AG10803 (cell line): ENCODE results near the gene FHIT.

Experiments
- DNase-seq: peaks from one replicate; pipeline ENCODE4 v3.0.0; 2010; ENCODE audit warnings: low read depth
- H3K4me3 ChIP-seq: 2 replicates; pipeline ENCODE4 v1.5.1; 2011; ENCODE audit warnings: mild to moderate bottlenecking, low read length, control low read depth
- TF ChIP-seq, protein P1 (sequence below): conservative IDR thresholded peaks from 2 replicates; pipeline ENCODE4 v1.5.1; 2011; ENCODE audit warnings: mild to moderate bottlenecking, low read length, control low read depth, inconsistent platforms

The FHIT gene

DNA sequence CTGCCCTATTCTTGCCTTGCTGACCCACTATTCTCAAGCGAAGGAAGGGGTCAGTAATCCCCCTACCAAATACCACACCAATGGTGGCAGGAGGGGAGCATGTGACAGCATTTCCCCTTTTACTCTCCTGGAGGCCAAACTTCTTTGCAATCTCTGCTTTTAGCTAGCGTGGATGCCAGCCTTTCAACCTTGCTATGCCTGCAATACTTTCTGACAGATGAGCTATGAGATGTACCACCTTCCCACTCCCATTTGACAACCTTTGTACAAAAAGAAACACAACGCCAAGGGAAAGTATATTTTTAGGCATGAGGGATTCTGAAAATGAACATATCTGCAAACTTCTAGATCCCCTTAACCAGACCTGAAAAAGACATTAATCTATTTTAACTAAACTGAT is 302.1 kb downstream of the FHIT start:
- DNase-seq: no peak
- TF ChIP-seq, protein P1, sequence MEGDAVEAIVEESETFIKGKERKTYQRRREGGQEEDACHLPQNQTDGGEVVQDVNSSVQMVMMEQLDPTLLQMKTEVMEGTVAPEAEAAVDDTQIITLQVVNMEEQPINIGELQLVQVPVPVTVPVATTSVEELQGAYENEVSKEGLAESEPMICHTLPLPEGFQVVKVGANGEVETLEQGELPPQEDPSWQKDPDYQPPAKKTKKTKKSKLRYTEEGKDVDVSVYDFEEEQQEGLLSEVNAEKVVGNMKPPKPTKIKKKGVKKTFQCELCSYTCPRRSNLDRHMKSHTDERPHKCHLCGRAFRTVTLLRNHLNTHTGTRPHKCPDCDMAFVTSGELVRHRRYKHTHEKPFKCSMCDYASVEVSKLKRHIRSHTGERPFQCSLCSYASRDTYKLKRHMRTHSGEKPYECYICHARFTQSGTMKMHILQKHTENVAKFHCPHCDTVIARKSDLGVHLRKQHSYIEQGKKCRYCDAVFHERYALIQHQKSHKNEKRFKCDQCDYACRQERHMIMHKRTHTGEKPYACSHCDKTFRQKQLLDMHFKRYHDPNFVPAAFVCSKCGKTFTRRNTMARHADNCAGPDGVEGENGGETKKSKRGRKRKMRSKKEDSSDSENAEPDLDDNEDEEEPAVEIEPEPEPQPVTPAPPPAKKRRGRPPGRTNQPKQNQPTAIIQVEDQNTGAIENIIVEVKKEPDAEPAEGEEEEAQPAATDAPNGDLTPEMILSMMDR: no peak
- H3K4me3 ChIP-seq: no peak overlapping the region

DNA sequence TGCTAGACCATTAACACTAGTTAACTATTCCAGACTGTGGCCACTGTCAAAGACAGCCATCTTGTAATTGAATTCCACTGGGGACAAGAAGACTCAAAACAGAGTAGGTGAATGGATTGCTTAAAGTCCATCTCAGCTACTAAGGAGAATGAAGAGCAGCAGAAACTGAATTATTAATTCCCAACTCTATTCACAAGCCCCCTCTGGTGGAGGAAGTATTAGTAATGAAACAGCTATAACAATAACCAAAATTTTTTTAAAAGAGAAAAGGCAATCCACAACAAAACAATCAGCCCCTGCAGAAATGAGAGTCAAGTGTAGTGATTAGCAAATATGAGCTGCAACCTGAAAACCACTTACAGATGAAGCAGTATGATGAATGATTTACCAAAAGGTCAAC is 302.8 kb downstream of the FHIT start:
- peak; percentile 34 for DNase-seq
- TF ChIP-seq, protein P1: peak; percentile 59
- H3K4me3 ChIP-seq: no peak overlapping the region

DNA sequence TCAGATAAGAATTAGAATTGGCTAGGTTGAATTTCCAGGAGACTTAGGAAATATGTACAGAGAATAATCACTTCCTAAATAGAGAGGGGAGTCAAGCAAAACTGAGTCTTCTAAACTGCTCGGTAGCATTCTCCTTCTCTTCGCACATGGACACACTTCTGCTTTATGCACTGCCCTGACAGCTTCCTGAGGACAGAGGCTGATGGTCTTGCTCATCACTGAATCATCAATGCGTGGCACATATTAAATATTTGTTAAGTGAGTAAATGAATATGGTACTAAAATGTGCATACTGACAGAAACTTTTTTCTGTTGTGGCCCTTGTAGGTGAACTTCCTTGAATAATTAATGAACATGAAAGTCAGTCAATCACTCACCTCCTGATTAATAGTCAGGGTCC is 315.5 kb downstream of the FHIT start:
- H3K4me3 ChIP-seq: no peak overlapping the region
- DNase-seq: peak; percentile 71
- TF ChIP-seq, protein P1: no peak

DNA sequence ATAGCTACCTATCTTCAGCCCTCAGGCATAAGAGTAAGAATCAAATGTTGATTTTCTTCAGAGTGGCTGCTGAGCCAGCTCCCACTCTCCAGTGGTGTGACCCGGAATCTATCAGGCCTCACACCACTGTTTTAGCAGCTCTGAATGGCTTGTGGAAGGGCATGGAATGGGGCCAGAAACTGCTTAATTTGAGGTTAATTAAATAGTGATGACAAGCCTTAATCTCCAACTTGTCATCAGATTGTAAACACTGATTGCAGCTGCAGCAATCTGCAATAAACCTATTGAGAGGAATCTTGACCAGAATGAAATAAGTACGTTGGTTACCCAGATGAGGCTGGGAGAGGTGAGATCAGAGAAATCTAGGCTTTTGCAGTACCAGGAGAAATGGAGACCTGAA is 317.4 kb downstream of the FHIT start:
- DNase-seq: peak; percentile 2
- no peak overlapping the region for H3K4me3 ChIP-seq
- TF ChIP-seq, protein P1: no peak

DNA sequence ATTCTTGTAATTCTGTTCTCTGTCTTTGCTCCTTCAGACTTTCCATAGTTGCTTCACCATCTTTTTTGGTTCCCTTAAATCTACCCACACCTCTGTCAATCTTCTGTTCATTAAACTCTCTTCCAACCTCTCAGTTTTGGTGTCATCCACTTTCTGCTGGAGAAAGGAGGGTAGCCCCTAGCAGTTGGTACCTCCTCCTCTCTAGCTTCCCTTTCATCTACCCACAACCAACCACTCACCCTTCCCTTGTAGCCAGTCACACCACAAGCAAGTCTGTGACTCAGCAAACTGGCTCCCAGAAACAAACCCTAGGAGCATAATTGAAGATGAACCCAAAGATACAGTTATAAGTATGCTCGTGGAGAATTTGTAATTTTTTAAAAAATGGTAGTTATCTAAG is 318.6 kb downstream of the FHIT start:
- TF ChIP-seq, protein P1: no peak
- peak; percentile 2 for DNase-seq
- H3K4me3 ChIP-seq: no peak overlapping the region

DNA sequence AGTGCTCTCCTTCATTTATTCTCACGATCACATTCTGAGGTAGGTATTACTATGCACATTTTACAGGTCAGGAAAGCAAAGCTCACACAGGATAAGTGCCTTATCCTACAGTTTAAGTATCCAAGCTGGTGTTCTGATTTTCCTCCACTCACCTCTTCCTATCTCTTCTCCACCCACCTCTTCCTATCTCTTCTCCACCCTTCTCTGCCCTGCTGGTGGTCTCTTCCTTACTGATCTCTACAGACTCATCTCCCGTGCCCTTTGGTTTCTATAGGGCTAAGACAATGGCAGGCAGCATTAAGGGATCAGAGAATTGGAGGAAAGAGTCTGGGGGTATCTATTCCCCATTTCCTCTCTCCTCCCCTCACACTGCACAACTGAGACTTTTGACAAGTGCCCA is 319.1 kb downstream of the FHIT start:
- H3K4me3 ChIP-seq: no peak overlapping the region
- no peak for DNase-seq
- TF ChIP-seq, protein P1: no peak

DNA sequence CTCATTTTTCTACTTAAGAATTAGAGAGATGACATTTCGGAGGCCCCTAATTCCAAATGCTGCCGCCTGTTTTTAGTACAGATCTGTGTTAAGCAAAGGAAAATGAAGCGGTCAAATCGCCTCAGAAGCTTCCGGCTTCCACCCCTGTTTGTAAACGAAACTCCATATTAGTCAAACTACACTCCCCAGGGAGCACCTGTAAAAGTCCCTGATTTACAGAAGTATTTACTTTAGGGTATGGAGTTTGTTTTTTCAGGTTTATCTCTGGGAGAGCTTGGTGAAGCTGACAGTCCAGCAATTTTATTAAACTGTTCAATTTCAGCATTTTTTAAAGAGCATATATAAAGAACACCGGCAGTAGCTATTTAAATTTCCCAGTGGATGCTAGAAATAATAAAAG is 319.8 kb downstream of the FHIT start:
- no peak for DNase-seq
- H3K4me3 ChIP-seq: no peak overlapping the region
- TF ChIP-seq, protein P1: no peak
